ENCODE results near the gene MAMLD1.

Gene MAMLD1

GRCh38 chrX:150408007-150408406 lies 44.9 kb downstream of the MAMLD1 start:
- Histone ChIP-seq H3K4me3 (ENCODE audit: low read length) (no peak overlapping the region), H3K9me2 (replicated peaks; ENCODE audit: control insufficient read depth, low read length) (no peaks in the 10 kb centered on the region), H3K27ac (ENCODE audit: low read depth, low read length) (no peak overlapping the region), H3K79me2 (ENCODE audit: control insufficient read depth, low read length) (no peaks in the 10 kb centered on the region), H4K20me1 (ENCODE audit: control insufficient read depth, insufficient read depth, low read depth, low read length) (no peaks in the 10 kb centered on the region), H3K27me3 (ENCODE audit: control insufficient read depth, low read length) (no peaks in the 10 kb centered on the region), H3K36me3 (ENCODE audit: control insufficient read depth, low read length) (no peaks in the 10 kb centered on the region), H3K9me3 (ENCODE audit: control insufficient read depth, insufficient read depth, low read length) (no peaks in the 10 kb centered on the region), H3K4me2 (ENCODE audit: low read length) (no peak overlapping the region), H3K4me1 (ENCODE audit: control insufficient read depth, low read length) (no peaks in the 10 kb centered on the region), H3F3A (ENCODE audit: control insufficient read depth, insufficient read depth) (no peaks in the 10 kb centered on the region)
- TF ChIP-seq EZH2phosphoT487 (IDR thresholded peaks at IDR 0.05; ENCODE audit: borderline replicate concordance, low read length) (no peak), CTCF (IDR thresholded peaks at IDR 0.05; ENCODE audit: low read depth, low read length, poor library complexity, severe bottlenecking) (no peak)

- Histone ChIP-seq H3K27ac (ENCODE audit: low read depth, low read length) (no peak overlapping the region), H3K9me3 (ENCODE audit: control insufficient read depth, insufficient read depth, low read length) (no peaks in the 10 kb centered on the region), H3K36me3 (ENCODE audit: control insufficient read depth, low read length) (no peaks in the 10 kb centered on the region), H3K4me2 (ENCODE audit: low read length) (no peak overlapping the region), H3K9me2 (replicated peaks; ENCODE audit: control insufficient read depth, low read length) (no peaks in the 10 kb centered on the region), H4K20me1 (ENCODE audit: control insufficient read depth, insufficient read depth, low read depth, low read length) (no peaks in the 10 kb centered on the region), H3F3A (ENCODE audit: control insufficient read depth, insufficient read depth) (no peaks in the 10 kb centered on the region), H3K4me3 (ENCODE audit: low read length) (no peak overlapping the region), H3K79me2 (ENCODE audit: control insufficient read depth, low read length) (no peaks in the 10 kb centered on the region), H3K4me1 (ENCODE audit: control insufficient read depth, low read length) (no peaks in the 10 kb centered on the region), H3K27me3 (ENCODE audit: control insufficient read depth, low read length) (no peaks in the 10 kb centered on the region)
- TF ChIP-seq EZH2phosphoT487 (IDR thresholded peaks at IDR 0.05; ENCODE audit: borderline replicate concordance, low read length) (no peak), CTCF (IDR thresholded peaks at IDR 0.05; ENCODE audit: low read depth, low read length, poor library complexity, severe bottlenecking) (no peak)
These were observed 45.4 kb downstream of the MAMLD1 start for GRCh38 chrX:150408561-150408960.

GRCh38 chrX:150409486-150409885 lies 46.4 kb downstream of the MAMLD1 start:
- Histone ChIP-seq H3K9me2 (replicated peaks; ENCODE audit: control insufficient read depth, low read length) (no peaks in the 10 kb centered on the region), H3K27ac (ENCODE audit: low read depth, low read length) (no peak overlapping the region), H3K36me3 (ENCODE audit: control insufficient read depth, low read length) (no peaks in the 10 kb centered on the region), H3K79me2 (ENCODE audit: control insufficient read depth, low read length) (no peaks in the 10 kb centered on the region), H3K4me3 (ENCODE audit: low read length) (no peak overlapping the region), H4K20me1 (ENCODE audit: control insufficient read depth, insufficient read depth, low read depth, low read length) (no peaks in the 10 kb centered on the region), H3F3A (ENCODE audit: control insufficient read depth, insufficient read depth) (no peaks in the 10 kb centered on the region), H3K9me3 (ENCODE audit: control insufficient read depth, insufficient read depth, low read length) (no peaks in the 10 kb centered on the region), H3K27me3 (ENCODE audit: control insufficient read depth, low read length) (no peaks in the 10 kb centered on the region), H3K4me2 (ENCODE audit: low read length) (no peak overlapping the region), H3K4me1 (ENCODE audit: control insufficient read depth, low read length) (no peaks in the 10 kb centered on the region)
- TF ChIP-seq CTCF (IDR thresholded peaks at IDR 0.05; ENCODE audit: low read depth, low read length, poor library complexity, severe bottlenecking) (no peak), EZH2phosphoT487 (IDR thresholded peaks at IDR 0.05; ENCODE audit: borderline replicate concordance, low read length) (no peak)

GRCh38 chrX:150409964-150410363 lies 46.8 kb downstream of the MAMLD1 start:
- no peak overlapping the region for H3K4me3 ChIP-seq (ENCODE audit: low read length)
- no peaks in the 10 kb centered on the region for H4K20me1 ChIP-seq (ENCODE audit: control insufficient read depth, insufficient read depth, low read depth, low read length)
- no peak overlapping the region for H3K27ac ChIP-seq (ENCODE audit: low read depth, low read length)
- H3K27me3 ChIP-seq (ENCODE audit: control insufficient read depth, low read length), result no peaks in the 10 kb centered on the region
- no peak for TF ChIP-seq CTCF (IDR thresholded peaks at IDR 0.05; ENCODE audit: low read depth, low read length, poor library complexity, severe bottlenecking)
- TF ChIP-seq EZH2phosphoT487 (IDR thresholded peaks at IDR 0.05; ENCODE audit: borderline replicate concordance, low read length), result no peak
- H3K4me1 ChIP-seq (ENCODE audit: control insufficient read depth, low read length), result no peaks in the 10 kb centered on the region
- H3K36me3 ChIP-seq (ENCODE audit: control insufficient read depth, low read length), result no peaks in the 10 kb centered on the region
- H3K9me3 ChIP-seq (ENCODE audit: control insufficient read depth, insufficient read depth, low read length), result no peaks in the 10 kb centered on the region
- H3F3A ChIP-seq (ENCODE audit: control insufficient read depth, insufficient read depth), result no peaks in the 10 kb centered on the region
- H3K9me2 ChIP-seq (replicated peaks; ENCODE audit: control insufficient read depth, low read length), result no peaks in the 10 kb centered on the region
- H3K4me2 ChIP-seq (ENCODE audit: low read length), result no peak overlapping the region
- no peaks in the 10 kb centered on the region for H3K79me2 ChIP-seq (ENCODE audit: control insufficient read depth, low read length)
